Measurements from ENCODE around the gene CNOT8. TPM values are rescaled to one million over a fixed set of nuclear protein-coding genes. Genes with fewer than 3 reads are reported as not detected.

The CNOT8 gene
- total and polyA plus RNA-seq, 4 donors, result 60.9 to 83.7 (median 69.4) TPM

DNA sequence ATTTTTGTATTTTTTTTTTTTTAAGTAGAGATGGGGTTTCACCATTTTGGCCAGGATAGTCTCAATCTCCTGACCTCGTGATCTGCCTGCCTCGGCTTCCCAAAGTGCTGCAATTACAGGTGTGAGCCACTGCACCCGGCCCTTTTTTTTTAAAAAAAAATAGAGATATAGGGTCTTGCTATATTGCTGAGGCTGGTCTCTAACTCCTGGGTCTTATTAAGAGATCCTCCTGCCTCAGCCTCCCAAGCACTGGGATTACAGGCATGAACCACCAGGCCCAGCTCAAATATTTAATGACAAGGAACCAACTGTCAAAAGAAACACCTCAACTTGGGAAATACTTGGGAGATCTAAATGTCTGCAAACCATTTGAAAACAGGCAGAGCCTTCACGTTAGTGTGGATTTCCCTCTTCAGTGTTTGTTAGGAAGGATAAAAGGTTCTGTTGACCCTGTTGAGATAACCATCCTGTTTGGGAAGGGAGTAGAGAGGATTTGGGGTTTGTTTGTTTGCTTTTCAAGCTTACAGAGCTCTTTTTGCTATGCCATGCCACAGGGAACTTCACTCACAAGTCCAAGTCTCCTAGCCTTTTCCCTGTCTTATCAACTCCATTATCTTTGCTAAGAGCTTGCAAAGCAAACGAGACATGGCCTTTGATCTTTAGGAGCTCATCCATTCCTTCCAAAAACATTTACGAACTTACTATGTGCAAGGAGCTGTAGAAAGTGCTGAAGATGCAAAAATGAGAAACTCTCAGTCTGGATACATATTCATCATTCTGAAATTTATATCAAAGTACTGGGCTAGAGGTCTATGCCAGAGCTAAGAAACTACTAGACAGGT is 15.5 kb upstream of the CNOT8 start:
- H3K27me3 ChIP-seq (ENCODE audit: control insufficient read depth, insufficient read depth, low read length), result no peaks in the 10 kb centered on the region
- H3K4me3 ChIP-seq (ENCODE audit: low read depth, low read length), result no peak overlapping the region
- no peaks in the 10 kb centered on the region for H3K4me1 ChIP-seq (ENCODE audit: control insufficient read depth, insufficient read depth, low read length)
- DNase-seq (ENCODE audit: low read depth in 4 of 6, low spot score in 6 of 6), result no peak
- no peaks in the 10 kb centered on the region for H3K36me3 ChIP-seq (ENCODE audit: control insufficient read depth, insufficient read depth, low read length)
- no peak overlapping the region for H3K27ac ChIP-seq (ENCODE audit: low read depth, low read length)
- no peaks in the 10 kb centered on the region for H3K9me3 ChIP-seq (ENCODE audit: control insufficient read depth, insufficient read depth, low read length)
- 93% methylated on average over 3 of the region's 6 CpGs for WGBS (ENCODE audit: insufficient coverage)

DNA sequence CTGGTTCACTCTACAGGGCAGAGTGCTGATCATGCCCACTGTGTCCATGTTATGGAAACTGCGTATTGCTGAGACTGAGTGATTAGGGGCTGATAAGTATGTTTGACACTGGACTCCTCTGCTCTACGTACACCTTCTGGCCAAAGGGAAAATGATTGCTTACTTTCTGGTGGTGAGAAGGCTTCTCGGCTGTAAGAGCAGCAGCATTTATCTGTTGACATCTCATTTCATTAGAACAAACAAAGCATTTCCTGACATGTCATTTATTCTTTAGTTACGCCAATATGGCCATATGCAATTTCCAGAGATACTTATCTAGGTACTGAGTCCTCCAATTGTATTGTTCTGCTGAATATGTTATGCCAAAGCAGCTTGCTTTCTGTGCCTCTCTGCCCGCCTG is 13.6 kb upstream of the CNOT8 start:
- no peak overlapping the region for H3K4me3 ChIP-seq (ENCODE audit: low read depth, low read length)
- H3K27ac ChIP-seq (ENCODE audit: low read depth, low read length), result no peak overlapping the region
- WGBS (ENCODE audit: insufficient coverage), result 100% methylated on average over 1 of the region's 5 CpGs
- H3K36me3 ChIP-seq (ENCODE audit: control insufficient read depth, insufficient read depth, low read length), result no peaks in the 10 kb centered on the region
- H3K4me1 ChIP-seq (ENCODE audit: control insufficient read depth, insufficient read depth, low read length), result no peaks in the 10 kb centered on the region
- no peaks in the 10 kb centered on the region for H3K9me3 ChIP-seq (ENCODE audit: control insufficient read depth, insufficient read depth, low read length)
- no peaks in the 10 kb centered on the region for H3K27me3 ChIP-seq (ENCODE audit: control insufficient read depth, insufficient read depth, low read length)
- no peak for DNase-seq (ENCODE audit: low read depth in 4 of 6, low spot score in 6 of 6)

DNA sequence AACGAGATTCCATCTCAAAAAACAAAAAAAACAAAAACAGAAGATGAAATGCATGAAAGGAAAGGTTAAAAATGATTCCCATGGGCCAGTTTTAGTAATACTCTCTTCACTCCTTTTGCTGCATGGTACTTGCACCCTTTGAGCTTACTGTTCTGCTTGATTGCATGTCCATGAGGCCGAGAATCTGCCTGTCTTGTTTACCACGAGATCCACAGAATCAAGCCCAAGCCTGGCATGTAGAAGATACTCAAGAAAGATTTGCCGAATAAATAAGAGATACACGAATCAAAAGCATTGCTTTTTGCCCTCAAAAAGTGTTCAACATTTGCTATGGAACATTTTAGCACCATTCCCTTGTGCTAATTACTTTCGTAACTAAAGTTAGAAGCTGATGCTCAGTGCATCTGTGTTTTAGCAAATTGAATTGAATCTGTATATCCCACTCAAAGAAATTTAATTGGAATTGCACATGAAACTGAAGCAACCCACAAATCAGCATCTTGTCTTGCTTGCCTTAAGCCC is 9.1 kb upstream of the CNOT8 start:
- Histone ChIP-seq H3K4me1 (ENCODE audit: control insufficient read depth, insufficient read depth, low read length) (peaks cover 10% of the 10 kb centered on the region), H3K4me3 (ENCODE audit: low read depth, low read length) (peak overlapping the region; percentile 77), H3K27ac (ENCODE audit: low read depth, low read length) (peak overlapping the region; percentile 97), H3K36me3 (ENCODE audit: control insufficient read depth, insufficient read depth, low read length) (no peaks in the 10 kb centered on the region), H3K9me3 (ENCODE audit: control insufficient read depth, insufficient read depth, low read length) (no peaks in the 10 kb centered on the region), H3K27me3 (ENCODE audit: control insufficient read depth, insufficient read depth, low read length) (no peaks in the 10 kb centered on the region)
- DNase-seq (ENCODE audit: low read depth in 4 of 6, low spot score in 6 of 6), result peak in 1 of 6 donors; percentile 37
- WGBS (ENCODE audit: insufficient coverage), result 73% methylated on average over 3 of the region's 6 CpGs

DNA sequence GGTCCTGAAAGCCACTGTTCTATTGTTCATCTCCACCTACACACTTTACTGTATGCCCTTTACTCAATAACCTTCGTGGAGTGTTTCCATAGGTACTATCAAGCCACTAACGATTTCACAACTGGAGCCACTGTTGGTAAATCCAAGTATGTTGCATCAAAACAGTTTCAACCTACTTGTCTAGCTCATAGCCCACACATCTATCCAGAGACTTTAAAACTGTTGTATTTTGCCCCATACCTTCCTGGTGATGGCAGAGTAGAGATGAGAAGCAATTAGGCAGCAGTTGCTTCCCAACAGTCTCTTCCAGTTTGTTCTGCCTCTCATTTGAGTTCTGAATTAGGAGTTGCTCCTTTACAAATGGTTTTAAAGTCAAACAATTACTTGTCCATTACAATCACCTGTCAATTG is 8.6 kb upstream of the CNOT8 start:
- peak overlapping the region; percentile 97 for H3K27ac ChIP-seq (ENCODE audit: low read depth, low read length)
- DNase-seq (ENCODE audit: low read depth in 4 of 6, low spot score in 6 of 6), result peak in 1 of 6 donors; percentile 23
- WGBS (ENCODE audit: insufficient coverage), result 60% methylated on average over 2 of the region's 2 CpGs

DNA sequence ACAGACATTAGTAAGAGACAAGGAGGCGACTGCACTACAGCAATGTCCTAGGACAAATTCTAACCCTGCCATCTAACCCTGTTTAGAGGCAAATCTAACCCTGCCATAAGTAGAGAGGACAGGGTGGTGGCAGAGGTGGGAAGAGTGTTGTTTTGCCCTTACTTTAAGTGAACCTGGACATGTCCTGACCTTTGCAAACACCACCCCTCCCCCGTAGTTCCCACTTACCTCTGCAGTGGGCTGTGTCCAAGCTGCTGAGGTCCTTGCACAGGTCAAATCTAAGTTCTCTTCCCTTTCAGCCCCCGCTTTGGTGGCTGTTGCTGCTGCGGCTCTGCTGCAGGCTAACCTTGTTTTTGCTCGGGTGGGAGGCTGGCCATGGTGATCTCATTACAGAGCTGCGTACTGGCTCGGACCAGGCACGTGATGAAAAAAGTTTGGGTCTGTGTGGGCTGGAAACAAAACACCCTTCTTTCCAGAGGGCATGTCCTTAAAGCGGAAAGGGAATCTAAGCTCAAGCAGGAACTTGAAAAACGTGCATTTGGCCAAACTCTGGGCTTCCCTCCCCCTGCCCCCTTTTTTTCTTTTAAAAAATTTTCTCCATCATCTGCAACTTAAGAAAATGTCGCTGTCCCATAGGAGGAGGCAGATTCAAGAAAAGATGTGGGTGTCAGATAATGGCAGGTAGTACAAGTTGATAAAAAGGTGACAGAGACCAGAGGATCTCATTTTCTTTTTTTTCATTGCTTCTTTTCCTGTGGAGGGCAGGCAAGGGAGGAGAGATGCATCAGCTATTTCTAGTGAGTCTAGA is 8.0 kb upstream of the CNOT8 start, which contains the start of gene FAXDC2:
FAXDC2 (minus strand) TSS at position 349 of the 808 bp plus-strand sequence. CDS start 12,425 bp downstream, outside the sequence.
- DNase-seq (ENCODE audit: low read depth in 4 of 6, low spot score in 6 of 6), result peak in 5 of 6 donors; percentile 15 to 87 (median 46)
- 4% methylated on average over 8 of the region's 11 CpGs for WGBS (ENCODE audit: insufficient coverage)
- Histone ChIP-seq H3K27me3 (ENCODE audit: control insufficient read depth, insufficient read depth, low read length) (no peaks in the 10 kb centered on the region), H3K4me3 (ENCODE audit: low read depth, low read length) (peak within 1 kb of the TSS; percentile 77), H3K9me3 (ENCODE audit: control insufficient read depth, insufficient read depth, low read length) (no peaks in the 10 kb centered on the region), H3K27ac (ENCODE audit: low read depth, low read length) (peak within 1 kb of the TSS; percentile 97), H3K36me3 (ENCODE audit: control insufficient read depth, insufficient read depth, low read length) (no peaks in the 10 kb centered on the region), H3K4me1 (ENCODE audit: control insufficient read depth, insufficient read depth, low read length) (peaks cover 10% of the 10 kb centered on the region)

More for the DNA sequence above, 8.6 kb upstream of the CNOT8 start:
- H3K36me3 ChIP-seq (ENCODE audit: control insufficient read depth, insufficient read depth, low read length), result no peaks in the 10 kb centered on the region
- no peaks in the 10 kb centered on the region for H3K27me3 ChIP-seq (ENCODE audit: control insufficient read depth, insufficient read depth, low read length)
- H3K9me3 ChIP-seq (ENCODE audit: control insufficient read depth, insufficient read depth, low read length), result no peaks in the 10 kb centered on the region
- H3K4me3 ChIP-seq (ENCODE audit: low read depth, low read length), result peak overlapping the region; percentile 77
- H3K4me1 ChIP-seq (ENCODE audit: control insufficient read depth, insufficient read depth, low read length), result peaks cover 10% of the 10 kb centered on the region

DNA sequence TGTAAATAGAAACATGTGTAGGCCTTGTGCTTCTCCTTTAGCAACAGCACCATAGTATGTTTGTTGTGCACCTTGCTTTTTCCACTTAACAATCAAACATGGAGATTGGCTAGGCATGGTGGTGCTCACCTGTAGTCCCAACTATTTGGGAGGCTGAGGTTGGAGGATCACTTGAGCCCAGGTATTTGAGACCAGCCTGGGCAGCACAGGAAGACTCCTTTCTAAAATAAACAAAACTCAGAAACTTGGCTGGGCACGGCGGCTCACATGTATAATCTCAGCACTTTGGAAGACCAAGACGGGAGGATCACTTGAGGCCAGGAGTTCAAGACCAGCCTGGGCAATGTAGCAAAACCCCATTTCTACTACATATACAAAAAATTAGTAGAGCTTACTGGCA is 7.1 kb upstream of the CNOT8 start:
- Histone ChIP-seq H3K36me3 (ENCODE audit: control insufficient read depth, insufficient read depth, low read length) (no peaks in the 10 kb centered on the region), H3K27me3 (ENCODE audit: control insufficient read depth, insufficient read depth, low read length) (no peaks in the 10 kb centered on the region), H3K4me1 (ENCODE audit: control insufficient read depth, insufficient read depth, low read length) (peaks cover 11% of the 10 kb centered on the region), H3K4me3 (ENCODE audit: low read depth, low read length) (no peak overlapping the region), H3K9me3 (ENCODE audit: control insufficient read depth, insufficient read depth, low read length) (no peaks in the 10 kb centered on the region), H3K27ac (ENCODE audit: low read depth, low read length) (peak overlapping the region; percentile 97)
- 100% methylated on average over 2 of the region's 3 CpGs for WGBS (ENCODE audit: insufficient coverage)
- no peak for DNase-seq (ENCODE audit: low read depth in 4 of 6, low spot score in 6 of 6)

DNA sequence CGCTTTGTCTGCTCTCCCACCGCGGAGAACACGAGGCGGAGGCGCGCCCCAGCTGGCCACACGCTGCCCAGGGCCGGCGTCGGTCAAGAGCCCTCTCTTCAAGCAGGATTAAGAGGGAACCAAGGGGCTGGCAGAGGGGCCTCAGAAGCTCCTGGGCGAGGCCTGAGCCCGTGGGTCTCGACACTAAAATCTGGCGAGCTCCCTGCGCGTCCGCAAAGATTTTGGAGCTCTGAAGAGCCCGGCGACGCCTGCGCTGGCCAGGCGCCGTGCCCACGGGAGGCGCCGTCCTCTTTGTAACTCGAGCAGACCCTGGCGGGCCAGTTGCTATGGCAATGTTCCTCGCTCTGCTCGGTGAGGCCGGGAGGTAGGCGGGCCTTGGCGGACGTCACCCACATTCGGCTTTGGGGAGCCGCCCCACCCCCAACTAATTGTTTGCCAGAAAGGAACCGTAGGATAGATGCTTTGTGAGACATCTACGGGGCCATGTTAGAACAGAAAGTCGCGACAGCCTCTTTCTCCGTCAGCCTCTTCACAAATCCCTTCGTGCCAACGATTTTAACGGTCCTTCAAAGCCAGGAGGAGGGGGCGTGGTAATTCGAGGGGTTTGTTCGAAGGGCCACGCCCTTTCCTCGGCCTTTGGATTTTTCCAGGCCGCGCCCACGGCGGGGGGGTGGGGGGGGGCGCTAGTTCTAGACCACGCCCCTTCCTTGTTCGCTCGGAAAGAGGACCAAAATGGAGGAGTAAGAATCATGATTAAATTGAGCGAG is 714 bp upstream of the CNOT8 start:
- Histone ChIP-seq H3K9me3 (ENCODE audit: control insufficient read depth, insufficient read depth, low read length) (no peaks in the 10 kb centered on the region), H3K27ac (ENCODE audit: low read depth, low read length) (peak overlapping the region; percentile 100), H3K4me1 (ENCODE audit: control insufficient read depth, insufficient read depth, low read length) (peaks cover 18% of the 10 kb centered on the region), H3K27me3 (ENCODE audit: control insufficient read depth, insufficient read depth, low read length) (no peaks in the 10 kb centered on the region), H3K4me3 (ENCODE audit: low read depth, low read length) (peak overlapping the region; percentile 84), H3K36me3 (ENCODE audit: control insufficient read depth, insufficient read depth, low read length) (peaks cover 3% of the 10 kb centered on the region)
- peak; percentile 95 to 99 (median 96) for DNase-seq (ENCODE audit: low read depth in 4 of 6, low spot score in 6 of 6)
- WGBS (ENCODE audit: insufficient coverage), result under 1% methylated on average over 49 of the region's 59 CpGs

DNA sequence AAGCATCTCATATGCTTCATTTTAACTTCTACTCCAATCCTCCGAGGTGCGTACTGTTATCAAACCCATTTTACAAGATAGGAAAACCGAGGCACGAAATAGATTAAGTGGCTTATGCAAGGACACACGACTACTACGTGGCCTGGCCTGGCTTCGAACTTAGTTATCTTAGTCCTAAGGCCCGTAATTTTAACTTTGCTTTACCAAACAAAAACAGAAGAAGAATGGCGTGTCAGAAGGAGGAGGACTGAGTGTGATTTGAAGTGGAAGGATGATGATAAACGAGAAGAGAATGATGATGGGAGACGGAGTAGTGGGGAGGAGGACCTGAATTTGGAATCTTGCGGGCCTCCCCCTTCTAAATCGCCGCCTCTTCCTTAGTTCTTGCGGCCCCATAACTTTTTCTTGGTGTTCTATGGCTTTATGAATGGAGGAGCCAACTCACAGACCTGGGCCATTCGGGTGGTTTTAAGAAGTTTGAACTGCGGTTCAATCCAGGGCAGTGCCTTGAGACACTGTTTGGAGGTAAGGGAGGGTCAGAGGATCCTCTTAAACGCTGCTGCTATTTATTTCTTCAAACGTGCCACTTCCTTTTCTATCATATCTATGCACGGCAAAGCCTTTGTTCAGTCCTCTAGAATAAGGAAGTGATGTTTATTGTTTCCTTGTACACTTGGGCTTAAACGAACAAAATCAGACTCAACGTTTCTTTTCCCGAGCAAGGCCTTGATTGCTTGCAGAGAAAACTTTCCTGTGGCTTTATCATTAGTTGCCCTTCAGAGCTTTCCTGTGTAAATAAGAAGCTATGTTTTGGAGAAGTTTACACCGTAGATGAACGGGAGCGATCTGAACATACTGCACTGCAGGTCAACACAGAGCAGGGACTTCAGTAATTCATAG is 795 bp downstream of the CNOT8 start:
- Histone ChIP-seq H3K27ac (ENCODE audit: low read depth, low read length) (peak overlapping the region; percentile 100), H3K36me3 (ENCODE audit: control insufficient read depth, insufficient read depth, low read length) (peaks cover 10% of the 10 kb centered on the region), H3K4me1 (ENCODE audit: control insufficient read depth, insufficient read depth, low read length) (peaks cover 18% of the 10 kb centered on the region), H3K27me3 (ENCODE audit: control insufficient read depth, insufficient read depth, low read length) (no peaks in the 10 kb centered on the region), H3K9me3 (ENCODE audit: control insufficient read depth, insufficient read depth, low read length) (no peaks in the 10 kb centered on the region), H3K4me3 (ENCODE audit: low read depth, low read length) (peak overlapping the region; percentile 84)
- peak in 2 of 6 donors; percentile 10 to 14 for DNase-seq (ENCODE audit: low read depth in 4 of 6, low spot score in 6 of 6)
- whole genome bisulfite sequencing (ENCODE audit: insufficient coverage), result 2% methylated on average over 15 of the region's 26 CpGs
